Colonic mucosa (tissue), 4 donors: ENCODE results near the gene LGI4. TPM values are rescaled to one million over a fixed set of nuclear protein-coding genes. Genes with fewer than 3 reads are reported as not detected.

Source experiments
- DNase-seq: peaks from one replicate; pipeline ENCODE4 v3.0.0-alpha.2; 2020
- H3K27ac ChIP-seq: fragments of 200-600 bp; one replicate; pipeline ENCODE4 v1.8.0; 2021
- H3K27me3 ChIP-seq: fragments of 200-600 bp; one replicate; pipeline ENCODE4 v1.8.0; 2021
- H3K36me3 ChIP-seq: fragments of 200-600 bp; one replicate; pipeline ENCODE4 v1.8.0; 2021
- H3K4me1 ChIP-seq: fragments of 200-600 bp; one replicate; pipeline ENCODE4 v1.8.0; 2021; ENCODE audit warnings: mild to moderate bottlenecking
- H3K4me3 ChIP-seq: fragments of 200-600 bp; one replicate; pipeline ENCODE4 v1.8.0; 2021
- H3K9ac ChIP-seq, 2 donors: one replicate each; pipeline ENCODE4 v1.7.0; 2013; ENCODE audit warnings: control low read depth in 2 of 2, low read depth in 2 of 2, low read length in 2 of 2
- H3K9me3 ChIP-seq: fragments of 200-600 bp; one replicate; pipeline ENCODE4 v1.8.0; 2021
- intact Hi-C: fragments of 100-400 bp; cut with DNase I; formaldehyde crosslinking; loops from one replicate; pipeline ENCODE4 v1.14.1; 2022
- total RNA-seq, 2 donors: library from RNA; stranded (reverse); fragmentation: NEBNext Ultra II Directional in 1 of 2; extraction: Animal tissue kit (Norgen Biotek cat#: 25700) in 1 of 2; gene quantifications; one replicate each; pipeline ENCODE4 v1.2.1, GENCODE V29; 2021
- TF ChIP-seq, protein P1 (sequence below): fragments of 200-600 bp; IDR thresholded peaks from one replicate; pipeline ENCODE4 v1.8.0; 2022; ENCODE audit warnings: antibody characterized with exemption, mild to moderate bottlenecking
- donor health status: healthy.
- donor health status: DM: no; HTN: no; CAD: no.
- donor health status: DM: no; HTN: no; CAD: no.

Gene LGI4
- total RNA-seq, 2 donors from 2014 or later = 5.8 to 10.2 TPM

DNA sequence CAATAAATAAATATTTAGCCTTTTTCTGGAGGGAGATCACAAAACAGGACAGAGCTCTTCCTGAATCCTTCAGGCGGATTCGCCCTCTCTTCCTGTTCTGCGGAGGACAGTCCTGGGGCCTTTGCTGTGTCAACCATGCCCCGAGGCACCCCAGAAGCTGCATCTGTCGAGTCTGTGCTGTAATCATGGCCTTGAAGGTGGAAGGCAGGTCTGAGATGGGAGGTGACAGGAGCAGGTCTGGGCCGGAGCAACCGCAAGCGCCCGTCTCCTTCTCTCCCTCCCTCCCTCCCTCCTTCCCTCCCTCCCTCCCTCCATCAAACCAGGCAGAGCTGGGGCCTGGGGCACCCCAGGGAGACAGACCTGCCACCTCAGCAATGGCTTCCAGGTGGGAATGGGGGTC, 23.9 kb downstream of the LGI4 start:
- Histone ChIP-seq H3K4me3 (no peak overlapping the region), H3K27ac (no peak overlapping the region), H3K9ac (no peak overlapping the region), H3K4me1 (peaks cover 6% of the 10 kb centered on the region), H3K9me3 (no peaks in the 10 kb centered on the region), H3K27me3 (no peaks in the 10 kb centered on the region), H3K36me3 (no peaks in the 10 kb centered on the region)
- TF ChIP-seq, protein P1, sequence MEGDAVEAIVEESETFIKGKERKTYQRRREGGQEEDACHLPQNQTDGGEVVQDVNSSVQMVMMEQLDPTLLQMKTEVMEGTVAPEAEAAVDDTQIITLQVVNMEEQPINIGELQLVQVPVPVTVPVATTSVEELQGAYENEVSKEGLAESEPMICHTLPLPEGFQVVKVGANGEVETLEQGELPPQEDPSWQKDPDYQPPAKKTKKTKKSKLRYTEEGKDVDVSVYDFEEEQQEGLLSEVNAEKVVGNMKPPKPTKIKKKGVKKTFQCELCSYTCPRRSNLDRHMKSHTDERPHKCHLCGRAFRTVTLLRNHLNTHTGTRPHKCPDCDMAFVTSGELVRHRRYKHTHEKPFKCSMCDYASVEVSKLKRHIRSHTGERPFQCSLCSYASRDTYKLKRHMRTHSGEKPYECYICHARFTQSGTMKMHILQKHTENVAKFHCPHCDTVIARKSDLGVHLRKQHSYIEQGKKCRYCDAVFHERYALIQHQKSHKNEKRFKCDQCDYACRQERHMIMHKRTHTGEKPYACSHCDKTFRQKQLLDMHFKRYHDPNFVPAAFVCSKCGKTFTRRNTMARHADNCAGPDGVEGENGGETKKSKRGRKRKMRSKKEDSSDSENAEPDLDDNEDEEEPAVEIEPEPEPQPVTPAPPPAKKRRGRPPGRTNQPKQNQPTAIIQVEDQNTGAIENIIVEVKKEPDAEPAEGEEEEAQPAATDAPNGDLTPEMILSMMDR = no peak
- DNase-seq = no peak
- intact Hi-C loops = no loop called here

DNA sequence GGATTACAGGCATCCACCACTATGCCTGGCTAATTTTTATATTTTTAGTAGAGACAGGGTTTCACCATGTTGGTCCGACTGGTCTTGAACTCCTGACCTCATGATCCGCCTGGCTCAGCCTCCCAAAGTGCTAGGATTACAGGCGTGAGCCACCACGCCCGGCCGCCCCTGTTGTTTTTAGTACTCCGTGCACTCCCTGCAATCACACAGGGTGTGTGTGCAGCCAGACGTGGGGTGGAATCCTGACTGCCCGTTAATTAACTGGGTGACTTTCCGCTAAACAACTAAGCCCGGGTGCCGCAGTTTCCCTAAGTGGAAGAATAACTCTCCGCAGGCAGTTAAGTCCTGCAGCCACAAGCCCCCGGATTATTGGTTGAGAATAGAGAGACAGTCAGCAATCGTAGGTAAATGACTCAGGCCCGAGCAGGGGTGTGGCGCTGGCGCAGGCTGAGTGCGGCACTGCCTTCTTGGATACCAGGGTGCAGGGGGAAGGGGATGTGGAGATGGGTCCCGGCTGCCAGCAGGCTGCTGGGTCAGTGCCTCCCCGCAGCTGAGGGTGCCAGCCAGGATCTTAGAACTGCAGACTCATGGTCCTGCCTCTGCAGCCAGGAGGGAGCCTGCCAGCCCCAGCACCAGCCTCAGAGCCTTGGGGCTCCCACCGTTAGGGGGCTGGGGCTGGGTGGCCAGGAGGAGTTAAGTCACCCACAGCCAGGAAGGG, 25.3 kb downstream of the LGI4 start:
- H3K27ac ChIP-seq = peak overlapping the region; percentile 4
- no peak overlapping the region for H3K4me3 ChIP-seq
- no peaks in the 10 kb centered on the region for H3K27me3 ChIP-seq
- H3K9me3 ChIP-seq = no peaks in the 10 kb centered on the region
- no peak overlapping the region for H3K9ac ChIP-seq
- H3K4me1 ChIP-seq = peaks cover 6% of the 10 kb centered on the region
- DNase-seq = no peak
- intact Hi-C loops = no loop called here
- no peaks in the 10 kb centered on the region for H3K36me3 ChIP-seq
- TF ChIP-seq, protein P1 = no peak

DNA sequence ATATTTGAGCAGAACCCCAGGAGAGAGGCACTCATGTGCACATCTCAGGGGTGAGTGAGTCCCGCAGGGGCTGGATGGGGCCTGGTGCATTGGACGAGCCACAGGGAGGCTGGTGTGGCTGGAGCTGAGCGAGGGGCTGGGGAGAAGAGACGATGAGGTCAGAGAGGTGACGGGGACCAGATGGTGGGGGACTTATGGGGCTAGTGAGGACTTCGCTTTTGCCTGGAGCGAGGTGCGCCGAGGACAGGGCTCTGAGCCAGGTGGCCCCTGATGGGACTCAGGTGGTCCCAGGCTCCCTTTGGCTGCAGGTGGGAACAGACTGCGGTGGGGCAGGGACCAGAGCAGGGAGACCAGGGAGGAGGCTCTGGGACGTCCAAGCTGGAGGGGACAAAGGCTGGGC, 26.1 kb downstream of the LGI4 start:
- Histone ChIP-seq H3K36me3 (no peaks in the 10 kb centered on the region), H3K27me3 (no peaks in the 10 kb centered on the region), H3K4me1 (peaks cover 6% of the 10 kb centered on the region), H3K9me3 (no peaks in the 10 kb centered on the region), H3K27ac (peak overlapping the region; percentile 4), H3K9ac (no peak overlapping the region), H3K4me3 (no peak overlapping the region)
- no peak for DNase-seq
- TF ChIP-seq, protein P1 = no peak
- intact Hi-C loops = no loop called here

DNA sequence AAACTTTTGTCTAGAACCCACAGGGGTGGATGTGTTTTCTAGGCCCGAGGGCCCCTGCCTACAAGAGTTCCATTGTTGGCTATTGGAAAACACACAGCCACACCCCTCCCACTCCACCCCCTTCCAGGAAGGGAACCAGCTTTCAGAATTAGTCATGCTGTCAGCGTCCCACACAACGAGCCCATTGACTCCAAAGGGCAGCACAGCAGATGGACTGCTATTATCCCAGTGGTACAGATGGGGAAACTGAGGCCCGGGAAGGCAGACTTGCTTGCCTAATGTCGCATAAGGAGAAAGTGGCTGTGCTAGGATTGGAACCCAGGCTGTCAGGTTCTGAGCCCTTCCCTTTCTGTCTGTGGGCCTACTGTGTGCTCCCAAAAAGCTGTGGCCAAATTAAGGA, 27.3 kb downstream of the LGI4 start:
- H3K4me3 ChIP-seq = no peak overlapping the region
- intact Hi-C loops = no loop called here
- peak; percentile 75 for DNase-seq
- H3K27ac ChIP-seq = no peak overlapping the region
- H3K9me3 ChIP-seq = no peaks in the 10 kb centered on the region
- TF ChIP-seq, protein P1 = no peak
- peaks cover 6% of the 10 kb centered on the region for H3K4me1 ChIP-seq
- no peak overlapping the region for H3K9ac ChIP-seq
- no peaks in the 10 kb centered on the region for H3K36me3 ChIP-seq
- H3K27me3 ChIP-seq = no peaks in the 10 kb centered on the region

DNA sequence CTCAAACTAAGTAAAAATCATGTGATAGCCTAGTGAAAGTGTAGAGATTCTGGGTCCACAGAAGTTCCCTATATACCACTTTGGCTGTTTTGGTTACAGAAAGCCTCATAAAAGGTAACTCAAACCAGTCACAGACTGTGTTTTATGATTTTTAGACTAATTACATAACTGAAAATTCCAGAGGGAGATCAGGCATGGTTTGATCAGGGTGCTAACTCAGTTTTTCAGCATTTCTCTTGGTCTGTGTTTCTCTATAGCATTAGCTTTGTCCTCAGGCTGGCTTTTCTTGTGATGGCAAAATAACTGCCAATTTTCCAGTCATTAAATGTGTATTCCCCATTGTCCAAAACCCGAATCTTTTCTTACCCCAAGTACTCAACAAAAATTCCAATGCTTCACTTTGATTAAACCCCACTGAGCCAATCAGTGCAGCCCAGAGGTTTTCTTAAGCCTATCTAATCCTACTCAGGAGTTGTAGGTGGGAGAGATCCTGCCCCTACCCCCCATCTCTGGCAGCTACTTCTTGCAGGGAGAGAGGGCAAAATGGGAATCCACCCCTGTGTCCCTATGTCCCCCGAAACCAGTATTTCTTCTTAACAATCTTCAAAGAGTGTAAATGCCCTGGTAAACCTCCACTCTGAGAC, 27.8 kb downstream of the LGI4 start:
- TF ChIP-seq, protein P1 = no peak
- no peaks in the 10 kb centered on the region for H3K36me3 ChIP-seq
- no peak overlapping the region for H3K4me3 ChIP-seq
- no peak overlapping the region for H3K27ac ChIP-seq
- no peaks in the 10 kb centered on the region for H3K27me3 ChIP-seq
- no peak overlapping the region for H3K9ac ChIP-seq
- DNase-seq = no peak
- peaks cover 6% of the 10 kb centered on the region for H3K4me1 ChIP-seq
- H3K9me3 ChIP-seq = no peaks in the 10 kb centered on the region
- intact Hi-C loops = no loop called here
